ENCODE data around the gene FBXO3.

- no peak for TF ChIP-seq CTCF (conservative IDR thresholded peaks at IDR 0.05; ENCODE audit: low read depth in 2 of 2)
- no peak for TF ChIP-seq ZNF331 (CRISPR knock-in tag; IDR thresholded peaks at IDR 0.05; ENCODE audit: low read depth)
- TF ChIP-seq CREB1 (CRISPR knock-in tag; IDR thresholded peaks at IDR 0.05; ENCODE audit: low read depth): no peak
- no peak for TF ChIP-seq REST (IDR thresholded peaks at IDR 0.05; ENCODE audit: unreplicated experiment)
- TF ChIP-seq EZH2 (IDR thresholded peaks at IDR 0.05; ENCODE audit: low read depth, unreplicated experiment): no peak
- no peak for TF ChIP-seq ZNF114 (CRISPR knock-in tag; IDR thresholded peaks at IDR 0.05)
- TF ChIP-seq NANOG (IDR thresholded peaks at IDR 0.05; ENCODE audit: borderline replicate concordance): no peak
- no peak for TF ChIP-seq POLR2AphosphoS5 (IDR thresholded peaks at IDR 0.05; ENCODE audit: low read depth)
- no peak for TF ChIP-seq JUNB (IDR thresholded peaks at IDR 0.05; ENCODE audit: unreplicated experiment)
- no peak for TF ChIP-seq EZH2phosphoT487 (IDR thresholded peaks at IDR 0.05; ENCODE audit: unreplicated experiment)
- no peak for TF ChIP-seq ETS1 (IDR thresholded peaks at IDR 0.05)
- TF ChIP-seq STAT1 (IDR thresholded peaks at IDR 0.05; ENCODE audit: unreplicated experiment): no peak
- TF ChIP-seq, protein P1, sequence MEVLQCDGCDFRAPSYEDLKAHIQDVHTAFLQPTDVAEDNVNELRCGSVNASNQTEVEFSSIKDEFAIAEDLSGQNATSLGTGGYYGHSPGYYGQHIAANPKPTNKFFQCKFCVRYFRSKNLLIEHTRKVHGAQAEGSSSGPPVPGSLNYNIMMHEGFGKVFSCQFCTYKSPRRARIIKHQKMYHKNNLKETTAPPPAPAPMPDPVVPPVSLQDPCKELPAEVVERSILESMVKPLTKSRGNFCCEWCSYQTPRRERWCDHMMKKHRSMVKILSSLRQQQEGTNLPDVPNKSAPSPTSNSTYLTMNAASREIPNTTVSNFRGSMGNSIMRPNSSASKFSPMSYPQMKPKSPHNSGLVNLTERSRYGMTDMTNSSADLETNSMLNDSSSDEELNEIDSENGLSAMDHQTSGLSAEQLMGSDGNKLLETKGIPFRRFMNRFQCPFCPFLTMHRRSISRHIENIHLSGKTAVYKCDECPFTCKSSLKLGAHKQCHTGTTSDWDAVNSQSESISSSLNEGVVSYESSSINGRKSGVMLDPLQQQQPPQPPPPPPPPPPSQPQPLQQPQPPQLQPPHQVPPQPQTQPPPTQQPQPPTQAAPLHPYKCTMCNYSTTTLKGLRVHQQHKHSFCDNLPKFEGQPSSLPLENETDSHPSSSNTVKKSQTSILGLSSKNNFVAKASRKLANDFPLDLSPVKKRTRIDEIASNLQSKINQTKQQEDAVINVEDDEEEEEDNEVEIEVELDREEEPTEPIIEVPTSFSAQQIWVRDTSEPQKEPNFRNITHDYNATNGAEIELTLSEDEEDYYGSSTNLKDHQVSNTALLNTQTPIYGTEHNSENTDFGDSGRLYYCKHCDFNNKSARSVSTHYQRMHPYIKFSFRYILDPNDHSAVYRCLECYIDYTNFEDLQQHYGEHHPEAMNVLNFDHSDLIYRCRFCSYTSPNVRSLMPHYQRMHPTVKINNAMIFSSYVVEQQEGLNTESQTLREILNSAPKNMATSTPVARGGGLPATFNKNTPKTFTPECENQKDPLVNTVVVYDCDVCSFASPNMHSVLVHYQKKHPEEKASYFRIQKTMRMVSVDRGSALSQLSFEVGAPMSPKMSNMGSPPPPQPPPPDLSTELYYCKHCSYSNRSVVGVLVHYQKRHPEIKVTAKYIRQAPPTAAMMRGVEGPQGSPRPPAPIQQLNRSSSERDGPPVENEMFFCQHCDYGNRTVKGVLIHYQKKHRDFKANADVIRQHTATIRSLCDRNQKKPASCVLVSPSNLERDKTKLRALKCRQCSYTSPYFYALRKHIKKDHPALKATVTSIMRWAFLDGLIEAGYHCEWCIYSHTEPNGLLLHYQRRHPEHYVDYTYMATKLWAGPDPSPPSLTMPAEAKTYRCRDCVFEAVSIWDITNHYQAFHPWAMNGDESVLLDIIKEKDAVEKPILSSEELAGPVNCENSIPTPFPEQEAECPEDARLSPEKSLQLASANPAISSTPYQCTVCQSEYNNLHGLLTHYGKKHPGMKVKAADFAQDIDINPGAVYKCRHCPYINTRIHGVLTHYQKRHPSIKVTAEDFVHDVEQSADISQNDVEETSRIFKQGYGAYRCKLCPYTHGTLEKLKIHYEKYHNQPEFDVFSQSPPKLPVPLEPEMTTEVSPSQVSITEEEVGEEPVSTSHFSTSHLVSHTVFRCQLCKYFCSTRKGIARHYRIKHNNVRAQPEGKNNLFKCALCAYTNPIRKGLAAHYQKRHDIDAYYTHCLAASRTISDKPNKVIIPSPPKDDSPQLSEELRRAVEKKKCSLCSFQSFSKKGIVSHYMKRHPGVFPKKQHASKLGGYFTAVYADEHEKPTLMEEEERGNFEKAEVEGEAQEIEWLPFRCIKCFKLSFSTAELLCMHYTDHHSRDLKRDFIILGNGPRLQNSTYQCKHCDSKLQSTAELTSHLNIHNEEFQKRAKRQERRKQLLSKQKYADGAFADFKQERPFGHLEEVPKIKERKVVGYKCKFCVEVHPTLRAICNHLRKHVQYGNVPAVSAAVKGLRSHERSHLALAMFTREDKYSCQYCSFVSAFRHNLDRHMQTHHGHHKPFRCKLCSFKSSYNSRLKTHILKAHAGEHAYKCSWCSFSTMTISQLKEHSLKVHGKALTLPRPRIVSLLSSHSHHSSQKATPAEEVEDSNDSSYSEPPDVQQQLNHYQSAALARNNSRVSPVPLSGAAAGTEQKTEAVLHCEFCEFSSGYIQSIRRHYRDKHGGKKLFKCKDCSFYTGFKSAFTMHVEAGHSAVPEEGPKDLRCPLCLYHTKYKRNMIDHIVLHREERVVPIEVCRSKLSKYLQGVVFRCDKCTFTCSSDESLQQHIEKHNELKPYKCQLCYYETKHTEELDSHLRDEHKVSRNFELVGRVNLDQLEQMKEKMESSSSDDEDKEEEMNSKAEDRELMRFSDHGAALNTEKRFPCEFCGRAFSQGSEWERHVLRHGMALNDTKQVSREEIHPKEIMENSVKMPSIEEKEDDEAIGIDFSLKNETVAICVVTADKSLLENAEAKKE (CRISPR knock-in tag; IDR thresholded peaks at IDR 0.05): no peak
Observed at GRCh38 chr11:33747979-33748378, 26.3 kb downstream of the FBXO3 start.
